AG10803 (cell line): ENCODE measurements around the gene SEPSECS.

Source experiments
- DNase-seq: peaks from one replicate; pipeline ENCODE4 v3.0.0; 2010; ENCODE audit warnings: low read depth
- H3K4me3 ChIP-seq: 2 replicates; pipeline ENCODE4 v1.5.1; 2011; ENCODE audit warnings: mild to moderate bottlenecking, low read length, control low read depth
- CTCF ChIP-seq: conservative IDR thresholded peaks from 2 replicates; pipeline ENCODE4 v1.5.1; 2011; ENCODE audit warnings: mild to moderate bottlenecking, low read length, control low read depth, inconsistent platforms

The SEPSECS gene

GRCh38 chr4:25117716-25118472 is 42.4 kb downstream of the SEPSECS start:
- DNase-seq: no peak
- H3K4me3 ChIP-seq: no peak overlapping the region
- no peak for TF ChIP-seq CTCF

GRCh38 chr4:25117274-25117673 is 43.0 kb downstream of the SEPSECS start:
- DNase-seq: no peak
- no peak for TF ChIP-seq CTCF
- no peak overlapping the region for H3K4me3 ChIP-seq

GRCh38 chr4:25113915-25114904 is 46.0 kb downstream of the SEPSECS start:
- DNase-seq: peak; percentile 55
- H3K4me3 ChIP-seq: no peak overlapping the region
- TF ChIP-seq CTCF: no peak

GRCh38 chr4:25112995-25113380 is 47.3 kb downstream of the SEPSECS start:
- no peak for DNase-seq
- no peak for TF ChIP-seq CTCF
- H3K4me3 ChIP-seq: no peak overlapping the region

- no peak for TF ChIP-seq CTCF
- H3K4me3 ChIP-seq: no peak overlapping the region
- DNase-seq: no peak
These were observed 47.8 kb downstream of the SEPSECS start for GRCh38 chr4:25112366-25112994.

- DNase-seq: no peak
- H3K4me3 ChIP-seq: no peak overlapping the region
- TF ChIP-seq CTCF: no peak
These were observed 48.5 kb downstream of the SEPSECS start for GRCh38 chr4:25111648-25112196.
